SK-MEL-5 (cell line): Measurements from ENCODE around the gene HIBADH. TPM values are rescaled to one million over a fixed set of nuclear protein-coding genes. Genes with fewer than 3 reads are reported as not detected.
"Not testable (repeated sequence)": the region's sequence is repeated elsewhere in the genome, so short reads cannot be mapped to it uniquely, and the experiment has no call there.

Experiments used
- DNase-seq: peaks from one replicate; pipeline ENCODE4 v3.0.0-alpha.2; 2016; ENCODE audit warnings: low read depth, low spot score
- in situ Hi-C: cut with HindIII; loops from 2 replicates; pipeline ENCODE4 v1.10.0; 2016; ENCODE audit warnings: low sequenced_read_pairs, high pct_unique_total_duplicates, low pct_unique_long_range_greater_than_20kb
- total RNA-seq: library from RNA; depleted of rRNA; stranded (reverse); fragments of >200 nt; shearing (Covaris generic); gene quantifications from 2 replicates; pipeline ENCODE4 v1.2.3, GENCODE V29; 2014

Gene HIBADH
- total RNA-seq, 1 experiment from 2014 or later = 135 TPM

DNA sequence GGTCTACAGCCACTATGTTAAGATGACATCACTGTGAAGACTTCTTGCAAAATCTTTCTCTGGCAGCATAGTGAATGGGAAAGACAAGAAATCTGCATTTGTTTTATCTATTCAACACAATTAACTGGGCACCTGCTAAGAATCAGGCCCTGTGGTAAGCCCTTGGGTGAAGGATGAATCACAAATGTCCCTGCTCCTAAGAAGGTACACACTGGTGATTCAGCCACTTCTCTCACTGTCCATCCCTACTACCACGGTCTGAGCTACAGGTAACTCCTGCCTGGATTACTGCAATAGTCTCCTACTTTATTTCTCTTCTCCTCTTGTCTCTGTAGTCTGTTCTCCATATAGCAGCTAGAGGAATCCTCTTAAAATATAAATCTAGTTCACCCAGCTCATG is 116.1 kb downstream of the HIBADH start:
- no peak for DNase-seq
- in situ Hi-C loops = no loop called here

GRCh38 chr7:27535795-27536194 is 126.9 kb downstream of the HIBADH start:
- in situ Hi-C loops = no loop called here

DNA sequence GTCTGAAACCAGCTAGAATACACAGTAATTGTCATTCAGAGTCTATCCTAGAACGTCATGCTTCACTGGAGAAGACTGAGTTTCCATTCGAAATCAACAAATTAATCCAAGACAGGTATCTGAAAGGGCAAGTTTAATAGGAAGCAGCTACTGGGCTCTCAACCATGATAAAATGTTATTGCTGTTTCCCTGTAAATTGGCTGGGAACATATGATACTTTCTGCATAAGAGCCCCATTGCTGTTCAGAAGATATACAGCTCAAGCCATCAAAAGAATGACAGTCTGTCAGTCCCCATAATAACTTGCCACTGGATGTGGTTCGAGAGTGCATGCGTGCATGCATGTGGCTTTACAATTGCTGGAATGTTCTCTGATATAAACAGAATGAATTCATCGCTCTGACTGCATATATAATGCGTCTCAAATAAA is 129.0 kb downstream of the HIBADH start:
- no peak for DNase-seq
- in situ Hi-C loops = no loop called here

More at GRCh38 chr7:27535795-27536194, 126.9 kb downstream of the HIBADH start:
- DNase-seq = no peak

GRCh38 chr7:27532314-27532713 is 130.4 kb downstream of the HIBADH start:
- DNase-seq = no peak
- in situ Hi-C loops = no loop called here

GRCh38 chr7:27527348-27527714 is 135.4 kb downstream of the HIBADH start:
- in situ Hi-C loops = no loop called here
- DNase-seq = no peak

DNA sequence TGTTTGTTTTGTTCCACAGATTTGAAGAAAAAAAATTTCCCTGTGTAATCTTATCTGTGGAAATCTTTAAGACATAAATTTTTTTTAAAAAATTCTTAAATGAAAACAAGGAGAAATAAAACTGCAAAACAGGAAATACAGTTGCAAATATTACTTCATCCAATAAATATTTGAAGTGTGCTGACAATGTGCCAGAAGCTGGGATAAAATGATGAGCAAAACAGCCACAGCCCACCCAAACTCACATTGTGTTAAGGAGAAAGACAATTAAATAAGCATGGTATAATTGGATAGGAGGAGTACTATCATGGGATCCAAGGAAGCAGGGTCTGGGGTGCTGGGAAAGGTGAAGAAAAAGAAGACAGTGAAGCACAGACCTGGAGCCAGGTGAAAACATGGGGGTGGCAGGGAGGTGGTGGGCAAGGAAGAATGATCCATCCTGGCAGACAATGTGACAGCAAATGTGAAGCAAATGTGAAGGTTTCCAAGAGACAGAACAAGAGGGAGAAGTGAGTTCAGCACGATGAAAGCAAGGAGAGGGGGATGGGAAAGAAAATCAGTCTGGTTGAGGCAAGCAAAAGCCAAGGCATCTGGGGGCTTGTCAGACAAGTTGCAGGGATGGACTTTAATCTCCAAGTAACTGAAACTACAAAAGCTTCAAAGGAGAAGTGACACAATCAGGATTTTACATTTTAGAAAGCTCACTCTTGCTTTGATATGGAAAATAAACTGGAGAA is 135.9 kb downstream of the HIBADH start:
- no peak for DNase-seq

GRCh38 chr7:27526131-27526530 is 136.6 kb downstream of the HIBADH start:
- in situ Hi-C loops = no loop called here
- DNase-seq = no peak

More for the DNA sequence above, 135.9 kb downstream of the HIBADH start:
- in situ Hi-C loops = no loop called here

GRCh38 chr7:27523321-27523720 is 139.4 kb downstream of the HIBADH start:
- in situ Hi-C loops = no loop called here
- DNase-seq = no peak

- DNase-seq = no peak
- in situ Hi-C loops = no loop called here
Observed at GRCh38 chr7:27522566-27522965, 140.1 kb downstream of the HIBADH start.

DNA sequence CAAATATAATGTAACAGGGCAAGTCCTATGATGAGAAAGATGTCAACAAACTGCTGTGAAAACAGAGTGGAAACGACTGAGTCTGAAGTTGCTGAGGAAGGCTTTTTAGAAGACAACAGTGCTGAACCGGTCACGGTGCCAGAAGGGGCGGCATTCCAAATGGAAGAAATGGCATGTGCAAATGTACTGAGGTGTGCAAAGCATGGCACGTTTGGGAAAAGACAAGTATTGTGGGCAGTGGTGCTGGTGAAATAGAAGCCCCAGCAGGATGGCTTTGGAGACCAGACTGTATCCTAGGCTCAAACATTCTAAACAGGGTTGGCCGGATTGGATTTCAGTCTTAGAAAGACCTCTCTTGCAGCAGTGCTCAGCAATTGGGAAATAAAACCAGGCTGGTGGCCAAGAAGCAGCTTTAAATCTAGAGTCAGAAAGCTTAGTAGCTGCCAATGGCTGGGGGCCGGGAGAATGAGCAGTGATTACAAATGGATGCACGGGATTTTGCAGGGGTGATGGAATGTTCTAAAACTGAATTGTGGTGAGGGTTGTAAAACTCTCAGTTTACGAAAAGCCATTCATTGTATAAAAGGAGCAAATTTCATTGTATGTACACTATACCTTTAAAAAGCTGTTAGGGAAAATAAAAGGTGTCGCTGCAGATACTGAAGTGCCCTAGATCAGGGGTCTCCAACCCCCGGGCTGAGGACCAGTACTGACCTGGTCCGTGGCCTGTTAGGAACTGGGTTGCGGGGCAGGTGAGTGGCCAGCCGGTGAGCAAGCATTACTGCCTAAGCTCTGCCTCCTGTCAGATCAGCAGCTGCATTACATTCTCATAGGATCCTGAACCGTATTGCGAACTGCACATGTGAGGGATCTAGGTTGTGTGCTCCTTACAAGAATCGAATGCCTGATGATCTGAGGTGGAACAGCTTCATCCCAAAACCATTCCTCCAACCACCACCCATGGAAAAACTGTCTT is 141.6 kb downstream of the HIBADH start:
- in situ Hi-C loops = no loop called here
- DNase-seq = no peak

- DNase-seq = no peak
- in situ Hi-C loops = no loop called here
Observed at GRCh38 chr7:27519793-27520469, 142.8 kb downstream of the HIBADH start.

- in situ Hi-C loops = no loop called here
- no peak for DNase-seq
Observed at GRCh38 chr7:27518561-27519350, 143.9 kb downstream of the HIBADH start.

DNA sequence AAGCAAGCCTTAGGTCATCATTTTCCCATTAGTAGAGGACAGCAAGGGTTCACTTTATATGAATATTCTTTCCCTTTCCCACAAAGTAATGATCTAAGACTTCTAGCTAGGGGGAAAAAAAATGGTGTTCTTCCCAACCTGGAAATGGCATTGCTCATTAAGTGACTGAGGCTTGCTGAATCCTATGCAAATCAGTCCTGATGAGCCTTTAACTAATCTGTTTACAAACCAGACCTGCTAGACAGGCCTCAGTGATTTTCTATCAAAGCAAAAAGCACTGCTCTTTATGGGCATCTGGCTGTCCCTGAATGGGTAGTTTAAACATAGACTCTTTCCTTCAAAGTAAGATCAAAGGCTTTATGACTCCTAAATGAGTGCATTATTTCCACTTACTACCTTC is 146.3 kb downstream of the HIBADH start:
- in situ Hi-C loops = no loop called here

DNA sequence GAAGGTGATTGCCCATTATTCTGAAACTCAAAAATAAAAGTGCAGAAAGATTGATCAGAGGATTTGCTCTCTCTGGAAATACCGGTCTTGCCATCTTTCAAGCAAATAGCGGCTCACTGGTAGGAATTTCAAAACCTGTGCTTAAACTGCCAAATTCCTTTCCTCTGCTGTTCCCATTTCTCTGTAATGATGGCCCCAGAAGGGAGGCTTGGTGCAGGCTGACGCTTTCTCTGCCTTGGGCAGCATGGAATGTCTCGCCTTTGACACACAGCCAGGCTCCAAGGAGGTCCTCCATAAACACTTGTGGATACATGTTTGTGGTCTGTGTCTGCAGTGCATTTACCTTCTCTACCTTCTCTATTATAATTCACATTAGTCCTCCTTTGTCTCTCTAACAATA is 146.8 kb downstream of the HIBADH start:
- in situ Hi-C loops = no loop called here
- no peak for DNase-seq

More for the DNA sequence above, 146.3 kb downstream of the HIBADH start:
- no peak for DNase-seq

GRCh38 chr7:27514861-27515260 is 147.8 kb downstream of the HIBADH start:
- in situ Hi-C loops = no loop called here
- DNase-seq = no peak

DNA sequence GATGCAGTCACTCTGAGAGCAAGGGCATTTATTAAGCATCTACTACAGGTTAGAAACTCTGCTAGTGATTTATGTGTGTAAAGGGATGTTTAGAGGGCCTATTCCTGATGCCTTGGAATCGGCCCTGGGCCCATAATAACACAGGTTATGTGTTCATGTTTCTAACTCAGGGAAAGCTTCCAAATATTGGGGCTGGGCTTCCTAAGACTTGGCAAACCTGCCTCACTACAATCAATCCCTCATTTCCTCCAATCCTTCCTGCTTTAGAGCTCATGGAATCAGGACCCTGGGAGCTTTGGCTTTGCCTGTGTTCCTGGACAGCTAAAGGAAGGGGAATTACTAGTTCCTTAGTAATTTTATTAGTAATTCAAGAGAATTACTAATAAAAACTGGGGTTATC is 148.8 kb downstream of the HIBADH start:
- DNase-seq = no peak
- in situ Hi-C loops = no loop called here

GRCh38 chr7:27511370-27511769 is 151.3 kb downstream of the HIBADH start:
- DNase-seq, in situ Hi-C loops: not testable (repeated sequence)
